GM18505 (cell line): ENCODE measurements around the gene SSBP2.
"Not testable (repeated sequence)": the region's sequence is repeated elsewhere in the genome, so short reads cannot be mapped to it uniquely, and the experiment has no call there.

ENCODE experiments used
- ATAC-seq: cut with Tn5 transposase; IDR thresholded peaks from one replicate; pipeline ENCODE4 v1.9.1; 2021; ENCODE audit not compliant: unreplicated experiment
- POLR2A ChIP-seq: IDR thresholded peaks from 4 replicates; pipeline ENCODE4 v1.6.1; 2011; ENCODE audit warnings: borderline replicate concordance; ENCODE audit not compliant: insufficient read depth, insufficient read length; ENCODE audit errors: extremely low read depth

Gene SSBP2

GRCh38 chr5:81417052-81417451 lies 333.8 kb downstream of the SSBP2 start:
- ATAC-seq = no peak
- no peak for TF ChIP-seq POLR2A

- TF ChIP-seq POLR2A = no peak
- no peak for ATAC-seq
Observed at GRCh38 chr5:81409896-81410295, 341.0 kb downstream of the SSBP2 start.

DNA sequence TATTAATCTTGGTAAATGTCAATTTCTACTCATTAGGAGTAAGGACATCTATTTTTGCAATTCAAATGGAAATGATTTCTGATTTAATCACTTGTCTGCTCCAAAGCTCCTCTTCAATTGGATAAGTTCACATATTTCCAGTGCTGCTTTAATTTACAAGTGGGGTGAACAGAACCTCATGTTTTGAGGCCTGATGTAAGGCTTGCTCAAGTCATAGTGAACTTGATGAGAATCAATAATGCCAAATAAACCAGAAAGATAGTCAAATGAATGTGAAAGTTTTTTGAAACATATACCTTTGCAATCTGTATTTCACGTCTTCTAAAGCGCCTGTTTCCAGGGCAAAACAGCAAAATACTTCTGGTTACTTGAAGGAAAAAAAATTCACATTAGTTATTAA lies 341.5 kb downstream of the SSBP2 start:
- TF ChIP-seq POLR2A = no peak
- ATAC-seq = no peak

GRCh38 chr5:81408496-81408895 lies 342.4 kb downstream of the SSBP2 start:
- no peak for TF ChIP-seq POLR2A
- ATAC-seq = no peak

- not testable (repeated sequence) for ATAC-seq
Observed at GRCh38 chr5:81407811-81408210, 343.1 kb downstream of the SSBP2 start.

DNA sequence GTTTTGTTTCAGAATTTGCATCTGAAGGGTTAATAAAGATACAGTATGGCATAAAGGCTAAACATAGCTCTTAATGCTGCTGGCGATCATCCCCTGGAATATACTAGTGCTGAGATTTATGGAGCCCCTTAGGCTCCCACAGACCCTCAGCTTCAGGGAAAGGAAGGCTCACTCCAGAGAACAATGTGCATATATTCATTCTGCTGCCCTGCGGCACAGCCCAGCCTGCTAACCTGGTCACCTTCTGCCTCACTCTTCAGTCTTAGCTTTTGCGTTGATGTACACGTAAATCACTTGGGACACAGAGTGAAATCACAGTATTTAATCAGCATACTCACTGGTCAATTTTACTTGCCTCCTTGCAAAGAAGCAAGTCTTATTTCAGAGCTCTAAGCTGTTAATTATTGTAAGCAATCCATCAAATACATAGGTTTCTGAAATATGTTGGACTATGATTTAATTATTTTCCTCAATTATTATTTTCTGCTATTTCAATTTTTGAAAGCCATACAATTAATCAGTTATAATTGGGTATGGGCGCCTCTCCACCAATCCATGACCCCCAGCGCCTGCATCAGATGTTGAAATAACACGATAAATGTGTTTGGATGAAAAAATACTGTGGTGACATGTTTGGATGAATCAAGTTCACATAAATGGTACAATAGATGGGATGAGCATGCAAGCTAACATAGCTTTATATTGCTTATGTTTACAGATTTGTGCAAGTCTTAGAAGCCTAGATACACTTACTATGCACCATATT lies 345.6 kb downstream of the SSBP2 start:
- no peak for TF ChIP-seq POLR2A
- ATAC-seq = no peak

- no peak for TF ChIP-seq POLR2A
- no peak for ATAC-seq
Observed at GRCh38 chr5:81402192-81402930, 348.5 kb downstream of the SSBP2 start.

GRCh38 chr5:81401266-81401665 lies 349.6 kb downstream of the SSBP2 start:
- TF ChIP-seq POLR2A = no peak
- no peak for ATAC-seq

- no peak for ATAC-seq
- TF ChIP-seq POLR2A = no peak
Observed at GRCh38 chr5:81400375-81400774, 350.5 kb downstream of the SSBP2 start.

DNA sequence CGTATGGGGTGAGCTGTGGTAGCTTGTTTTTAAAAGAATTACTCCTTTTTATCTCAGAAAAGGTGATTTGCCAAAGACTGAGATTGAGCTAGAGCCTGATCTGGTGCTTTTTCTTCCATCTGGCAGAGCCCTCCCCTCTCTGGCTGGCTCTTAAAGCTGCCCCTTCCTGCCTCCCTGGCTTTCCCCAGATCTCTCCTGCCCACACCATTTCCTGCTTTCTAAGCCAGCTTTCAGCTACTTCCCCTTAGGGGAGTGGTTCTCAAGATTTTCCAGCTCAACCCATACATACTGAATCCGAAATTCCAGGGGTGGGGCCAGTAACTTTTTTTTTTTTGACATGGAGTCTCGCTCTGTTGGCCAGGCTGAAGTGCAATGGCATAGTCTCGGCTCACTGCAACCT lies 352.2 kb downstream of the SSBP2 start:
- no peak for ATAC-seq
- no peak for TF ChIP-seq POLR2A

DNA sequence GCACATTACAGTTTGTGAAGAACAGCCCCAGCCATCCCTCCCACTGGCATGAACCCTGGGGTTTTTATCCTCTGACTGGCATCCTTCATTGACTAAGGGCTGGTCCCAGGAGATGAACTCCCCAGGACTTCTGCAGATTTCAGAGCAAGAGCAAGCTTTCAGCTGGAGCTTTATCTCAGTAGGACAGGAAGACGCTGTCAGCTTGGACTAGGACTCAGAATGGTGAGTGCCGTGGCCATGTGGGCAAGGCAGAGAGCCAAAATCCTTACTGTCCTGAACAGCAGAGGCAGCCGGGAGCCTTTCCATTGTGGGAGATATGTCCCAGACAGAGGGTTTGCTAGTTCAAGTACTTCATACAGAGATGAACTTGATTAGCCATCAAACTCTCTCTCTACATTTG lies 353.7 kb downstream of the SSBP2 start:
- no peak for TF ChIP-seq POLR2A
- no peak for ATAC-seq

DNA sequence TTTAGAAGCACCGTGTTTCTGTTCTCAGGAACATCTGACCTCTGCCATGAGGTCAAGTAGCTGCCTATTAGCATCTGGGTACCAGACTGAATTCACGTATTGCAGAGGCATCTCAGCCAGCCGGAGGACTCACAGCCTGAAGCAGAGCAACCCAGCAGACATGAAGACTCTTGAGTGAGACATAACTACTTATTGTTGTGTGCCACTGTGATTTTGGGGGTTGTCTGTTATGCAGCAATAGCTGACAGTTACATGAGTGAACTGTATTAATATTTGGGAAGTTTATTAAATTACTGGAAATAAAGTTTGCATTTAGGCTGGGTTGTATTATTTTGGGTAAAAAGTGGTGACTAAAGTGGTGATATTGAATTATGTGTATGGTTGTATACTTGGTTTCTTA lies 355.6 kb downstream of the SSBP2 start:
- ATAC-seq = no peak
- TF ChIP-seq POLR2A = no peak

DNA sequence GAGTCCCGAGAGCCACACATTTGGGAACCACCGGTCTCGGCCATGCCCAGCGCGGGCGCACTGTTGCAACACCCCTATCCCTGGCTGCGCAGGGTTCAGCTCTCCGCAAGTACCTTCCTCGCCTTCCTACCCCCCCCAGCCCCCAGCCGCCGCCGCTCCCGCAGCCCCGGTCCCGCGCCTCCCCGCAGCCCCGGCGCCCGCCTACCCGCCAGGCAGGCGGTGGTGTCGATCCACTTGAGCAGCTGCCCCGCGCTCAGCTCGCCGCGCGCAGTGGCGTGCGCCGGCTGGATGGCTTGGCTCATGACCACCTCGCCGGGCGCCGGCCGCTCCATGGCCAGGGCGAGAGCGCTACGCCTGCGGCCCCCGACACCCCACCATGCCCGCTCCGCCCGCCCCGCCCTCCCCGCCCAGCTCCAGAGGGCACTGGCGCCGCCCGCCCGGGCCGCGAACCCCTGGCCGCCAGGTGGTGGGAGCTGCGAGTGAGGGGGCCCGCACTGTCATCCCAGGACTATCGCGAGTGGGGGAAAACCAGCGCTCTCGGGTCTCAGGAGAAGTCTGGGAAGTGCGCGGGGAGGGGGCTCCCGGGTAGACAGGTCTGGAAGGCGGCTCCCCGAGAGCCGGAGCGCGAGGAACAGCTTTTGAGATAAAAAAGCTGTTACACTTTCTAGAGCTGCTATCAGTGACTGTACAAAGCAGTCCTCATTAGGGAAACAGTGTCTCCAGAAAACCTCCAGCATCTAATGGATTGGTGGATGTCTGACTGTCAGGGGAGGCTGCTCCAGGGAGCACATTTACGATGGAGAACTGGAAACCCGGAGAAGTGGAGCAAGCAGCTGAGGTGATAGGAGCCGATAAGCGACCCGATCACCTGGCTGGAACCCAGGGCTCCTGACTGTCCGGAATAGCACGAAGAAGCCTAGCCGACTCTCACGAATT lies 356.8 kb downstream of the SSBP2 start, which contains the start of gene ACOT12:
TSS of gene ACOT12 (minus strand) at position 352 of the 936 bp plus-strand sequence. CDS start at position 332, 20 bp downstream.
- TF ChIP-seq POLR2A = no peak
- ATAC-seq = no peak
